ENCODE data around the gene LVRN. TPM values are rescaled to one million over a fixed set of nuclear protein-coding genes. Genes with fewer than 3 reads are reported as not detected.

The LVRN gene
- total RNA-seq, 1 experiment from 2014 or later = 0.09 TPM

DNA sequence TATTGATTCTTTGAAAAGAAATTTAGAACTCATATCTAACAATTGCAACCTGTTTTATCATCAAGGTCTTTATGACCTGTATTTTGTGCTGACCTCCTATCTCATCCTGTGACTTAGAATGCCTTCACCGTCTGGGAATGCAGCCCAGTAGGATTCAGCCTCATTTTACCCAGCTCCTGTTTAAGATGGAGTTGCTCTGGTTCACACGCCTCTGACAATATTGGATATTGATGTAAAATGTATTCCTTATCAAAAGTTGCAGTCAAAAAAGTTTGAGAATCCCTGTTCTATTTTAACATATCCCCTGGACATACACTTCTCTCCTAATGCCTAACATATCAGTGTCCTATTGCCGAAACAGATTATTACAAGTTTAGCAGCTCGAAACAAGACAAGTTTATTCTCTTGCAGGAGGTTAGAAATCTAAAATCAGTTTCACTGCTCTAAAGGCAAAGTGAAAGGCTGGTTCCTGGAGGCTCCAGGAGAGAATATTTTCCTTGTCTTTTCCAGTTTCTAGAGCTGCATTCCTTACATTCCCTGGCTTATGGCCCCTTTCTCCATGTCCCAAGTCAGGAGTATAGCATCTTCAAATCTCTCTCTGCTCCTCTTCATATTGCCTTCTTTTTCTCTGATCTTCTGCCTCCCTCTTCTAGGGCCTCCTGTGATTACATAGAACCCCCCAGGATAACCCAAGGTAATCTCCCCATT is 31.5 kb upstream of the LVRN start:
- H2BK5ac ChIP-seq (ENCODE audit: insufficient read length, low read length) = no peak overlapping the region
- H4K8ac ChIP-seq (replicated peaks; ENCODE audit: insufficient read length, low read depth, low read length) = no peak overlapping the region
- no peak overlapping the region for H2BK120ac ChIP-seq (ENCODE audit: low read depth, low read length, poor library complexity, severe bottlenecking)
- peaks cover 0 to 5% of the 10 kb centered on the region in 2 experiments; a peak in 1 of 4 replicates for H3K4me1 Mint-ChIP-seq
- WGBS (ENCODE audit: extremely low coverage, insufficient read length, low lambda C conversion rate) = no CpG with 5 or more reads among the region's 4 CpGs
- no peaks in the 10 kb centered on the region for H3K79me1 ChIP-seq (ENCODE audit: insufficient read depth, low read depth, low read length, poor library complexity, severe bottlenecking)
- H3K14ac ChIP-seq (ENCODE audit: insufficient read depth, low read length) = no peak overlapping the region
- H3K9me3 Mint-ChIP-seq = peaks cover 0 to 4% of the 10 kb centered on the region in 2 experiments; a peak in 1 of 5 replicates
- no peak overlapping the region for H4K91ac ChIP-seq (ENCODE audit: insufficient read length, low read depth, low read length)
- no peaks in the 10 kb centered on the region for H3K4me1 ChIP-seq (ENCODE audit: insufficient read depth, low read length)
- no peaks in the 10 kb centered on the region for H3K79me2 ChIP-seq (ENCODE audit: insufficient read depth, low read length)
- no peaks in the 10 kb centered on the region for H3K9me3 ChIP-seq (ENCODE audit: control insufficient read depth, low read depth, low read length)
- no peak overlapping the region for H3K4ac ChIP-seq (ENCODE audit: low read depth, low read length)
- no peak overlapping the region for H2AFZ ChIP-seq (ENCODE audit: low read length)
- H4K5ac ChIP-seq (ENCODE audit: insufficient read length, low read depth, low read length) = no peak overlapping the region
- no peak overlapping the region for H2BK12ac ChIP-seq (ENCODE audit: insufficient read length, low read depth, low read length)
- H3K9ac ChIP-seq (ENCODE audit: extremely low read depth, insufficient read length, low read length) = no peak overlapping the region
- no peaks in the 10 kb centered on the region for H3K27me3 Mint-ChIP-seq (ENCODE audit: low read depth)
- H3K4me3 Mint-ChIP-seq = no peak overlapping the region
- H3K36me3 Mint-ChIP-seq (ENCODE audit: insufficient read depth in 1 of 3, low read depth in 3 of 3) = no peaks in the 10 kb centered on the region
- no peak overlapping the region for H2AK5ac ChIP-seq (ENCODE audit: insufficient read length, low read length)
- H2BK15ac ChIP-seq (ENCODE audit: low read depth, low read length) = no peak overlapping the region
- H3T11ph ChIP-seq (ENCODE audit: low read length) = no peak overlapping the region
- TF ChIP-seq, protein P1, sequence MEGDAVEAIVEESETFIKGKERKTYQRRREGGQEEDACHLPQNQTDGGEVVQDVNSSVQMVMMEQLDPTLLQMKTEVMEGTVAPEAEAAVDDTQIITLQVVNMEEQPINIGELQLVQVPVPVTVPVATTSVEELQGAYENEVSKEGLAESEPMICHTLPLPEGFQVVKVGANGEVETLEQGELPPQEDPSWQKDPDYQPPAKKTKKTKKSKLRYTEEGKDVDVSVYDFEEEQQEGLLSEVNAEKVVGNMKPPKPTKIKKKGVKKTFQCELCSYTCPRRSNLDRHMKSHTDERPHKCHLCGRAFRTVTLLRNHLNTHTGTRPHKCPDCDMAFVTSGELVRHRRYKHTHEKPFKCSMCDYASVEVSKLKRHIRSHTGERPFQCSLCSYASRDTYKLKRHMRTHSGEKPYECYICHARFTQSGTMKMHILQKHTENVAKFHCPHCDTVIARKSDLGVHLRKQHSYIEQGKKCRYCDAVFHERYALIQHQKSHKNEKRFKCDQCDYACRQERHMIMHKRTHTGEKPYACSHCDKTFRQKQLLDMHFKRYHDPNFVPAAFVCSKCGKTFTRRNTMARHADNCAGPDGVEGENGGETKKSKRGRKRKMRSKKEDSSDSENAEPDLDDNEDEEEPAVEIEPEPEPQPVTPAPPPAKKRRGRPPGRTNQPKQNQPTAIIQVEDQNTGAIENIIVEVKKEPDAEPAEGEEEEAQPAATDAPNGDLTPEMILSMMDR (conservative IDR thresholded peaks at IDR 0.05) = no peak
- H4K20me1 ChIP-seq (ENCODE audit: control insufficient read depth, insufficient read depth, insufficient read length) = no peaks in the 10 kb centered on the region
- H3K27ac Mint-ChIP-seq = no peak overlapping the region
- no peak overlapping the region for H3K56ac ChIP-seq (ENCODE audit: insufficient read length, low read depth, low read length)
- H3K4me2 ChIP-seq (ENCODE audit: insufficient read depth, insufficient read length, low read length) = no peak overlapping the region
- no peak overlapping the region for H3K18ac ChIP-seq (ENCODE audit: insufficient read length, low read depth, low read length)
- H3K23ac ChIP-seq (ENCODE audit: insufficient read length, low read depth, low read length) = no peak overlapping the region
- no peaks in the 10 kb centered on the region for H3K23me2 ChIP-seq (ENCODE audit: insufficient read length, low read depth, low read length, poor library complexity, severe bottlenecking)
- no peak overlapping the region for H3K27ac ChIP-seq (ENCODE audit: insufficient read length, low read depth, low read length)
- no peak overlapping the region for H2BK20ac ChIP-seq (ENCODE audit: low read depth, low read length, poor library complexity, severe bottlenecking)
- no peak for DNase-seq
- H3K27me3 ChIP-seq (ENCODE audit: insufficient read depth, low read length) = no peaks in the 10 kb centered on the region

Measured in H9 (cell line).